M059J (cell line): ENCODE results near the gene MBD2. TPM values are rescaled to one million over a fixed set of nuclear protein-coding genes. Genes with fewer than 3 reads are reported as not detected.
"Not testable (repeated sequence)": the region's sequence is repeated elsewhere in the genome, so short reads cannot be mapped to it uniquely, and the experiment has no call there.

Source experiments
- DNase-seq: peaks from one replicate; pipeline ENCODE4 v3.0.0-alpha.2; 2012; ENCODE audit warnings: low read depth
- total RNA-seq: library from RNA; depleted of rRNA; stranded (reverse); fragments of >200 nt; shearing (Covaris generic); gene quantifications from 2 replicates; pipeline ENCODE4 v1.2.3, GENCODE V29; 2014

MBD2 gene
- total RNA-seq, 1 experiment from 2014 or later: 49.7 TPM

GRCh38 chr18:54235871-54236270, 11.4 kb upstream of the MBD2 start:
- DNase-seq: no peak

- no peak for DNase-seq
Observed at GRCh38 chr18:54233747-54234146, 9.3 kb upstream of the MBD2 start.

GRCh38 chr18:54233228-54233625, 8.8 kb upstream of the MBD2 start:
- DNase-seq: no peak

- DNase-seq: no peak
Observed at GRCh38 chr18:54232485-54233227, 8.2 kb upstream of the MBD2 start.

- no peak for DNase-seq
Observed at GRCh38 chr18:54229421-54230059, 5.1 kb upstream of the MBD2 start.

- no peak for DNase-seq
Observed at GRCh38 chr18:54228364-54228763, 3.9 kb upstream of the MBD2 start.

- peak; percentile 93 for DNase-seq
Observed at GRCh38 chr18:54223568-54224241, 764 bp downstream of the MBD2 start.

- no peak for DNase-seq
Observed at GRCh38 chr18:54222922-54223567, 1.4 kb downstream of the MBD2 start.

- no peak for DNase-seq
Observed at GRCh38 chr18:54220406-54220805, 4.1 kb downstream of the MBD2 start.

- DNase-seq: not testable (repeated sequence)
Observed at GRCh38 chr18:54218803-54219202, 5.7 kb downstream of the MBD2 start.

GRCh38 chr18:54218299-54218698, 6.2 kb downstream of the MBD2 start:
- DNase-seq: no peak

- no peak for DNase-seq
Observed at GRCh38 chr18:54217624-54218023, 6.8 kb downstream of the MBD2 start.

- peak; percentile 50 for DNase-seq
Observed at GRCh38 chr18:54215069-54215468, 9.4 kb downstream of the MBD2 start.

- DNase-seq: no peak
Observed at GRCh38 chr18:54210463-54210862, 14.0 kb downstream of the MBD2 start.

GRCh38 chr18:54209471-54210180, 14.8 kb downstream of the MBD2 start:
- peak; percentile 33 for DNase-seq

GRCh38 chr18:54206447-54206846, 18.0 kb downstream of the MBD2 start:
- DNase-seq: no peak

- no peak for DNase-seq
Observed at GRCh38 chr18:54205959-54206358, 18.5 kb downstream of the MBD2 start.

GRCh38 chr18:54205448-54205847, 19.0 kb downstream of the MBD2 start:
- DNase-seq: not testable (repeated sequence)

GRCh38 chr18:54204883-54205282, 19.6 kb downstream of the MBD2 start:
- DNase-seq: no peak

- no peak for DNase-seq
Observed at GRCh38 chr18:54203914-54204313, 20.6 kb downstream of the MBD2 start.

- no peak for DNase-seq
Observed at GRCh38 chr18:54202851-54203250, 21.6 kb downstream of the MBD2 start.
